ENCODE measurements around the gene H3-3A.

Gene H3-3A

DNA sequence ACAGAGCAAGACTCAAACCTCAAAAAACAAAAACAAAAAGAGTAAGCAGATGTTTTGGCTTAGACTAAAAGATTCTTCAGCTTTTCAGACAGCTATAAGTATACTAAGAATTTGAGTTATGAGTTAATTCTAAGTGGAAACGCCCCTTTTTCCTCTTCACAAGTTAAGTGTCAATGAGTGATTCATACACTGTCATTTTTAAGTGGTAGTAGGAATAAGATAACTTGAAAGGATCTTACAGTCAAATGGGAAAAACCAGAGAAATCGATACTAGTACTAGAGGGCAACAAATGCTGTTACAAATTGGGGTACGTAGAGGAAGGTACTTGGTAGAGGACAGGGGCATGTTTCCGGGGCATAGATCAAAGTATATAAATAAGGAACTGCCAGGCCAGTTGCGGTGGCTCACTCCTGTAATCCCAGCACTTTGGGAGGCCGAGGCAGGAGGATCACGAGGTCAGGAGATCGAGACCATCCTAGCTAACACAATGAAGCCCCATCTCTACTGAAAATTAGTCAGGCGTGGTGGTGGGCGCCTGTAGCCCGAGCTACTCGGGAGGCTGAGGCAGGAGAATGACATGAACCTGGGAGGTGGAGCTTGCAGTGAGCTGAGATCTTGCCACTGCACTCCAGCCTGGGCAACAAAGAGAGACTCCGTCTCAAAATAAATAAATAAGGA is 7.4 kb downstream of the H3-3A start:
- H3K4me3 ChIP-seq (ENCODE audit: severe bottlenecking) = no peak overlapping the region
- H3K36me3 ChIP-seq (ENCODE audit: low read depth) = peaks cover 71% of the 10 kb centered on the region
- no peak overlapping the region for H3K27ac ChIP-seq (ENCODE audit: poor library complexity, severe bottlenecking)
- TF ChIP-seq, protein P1, sequence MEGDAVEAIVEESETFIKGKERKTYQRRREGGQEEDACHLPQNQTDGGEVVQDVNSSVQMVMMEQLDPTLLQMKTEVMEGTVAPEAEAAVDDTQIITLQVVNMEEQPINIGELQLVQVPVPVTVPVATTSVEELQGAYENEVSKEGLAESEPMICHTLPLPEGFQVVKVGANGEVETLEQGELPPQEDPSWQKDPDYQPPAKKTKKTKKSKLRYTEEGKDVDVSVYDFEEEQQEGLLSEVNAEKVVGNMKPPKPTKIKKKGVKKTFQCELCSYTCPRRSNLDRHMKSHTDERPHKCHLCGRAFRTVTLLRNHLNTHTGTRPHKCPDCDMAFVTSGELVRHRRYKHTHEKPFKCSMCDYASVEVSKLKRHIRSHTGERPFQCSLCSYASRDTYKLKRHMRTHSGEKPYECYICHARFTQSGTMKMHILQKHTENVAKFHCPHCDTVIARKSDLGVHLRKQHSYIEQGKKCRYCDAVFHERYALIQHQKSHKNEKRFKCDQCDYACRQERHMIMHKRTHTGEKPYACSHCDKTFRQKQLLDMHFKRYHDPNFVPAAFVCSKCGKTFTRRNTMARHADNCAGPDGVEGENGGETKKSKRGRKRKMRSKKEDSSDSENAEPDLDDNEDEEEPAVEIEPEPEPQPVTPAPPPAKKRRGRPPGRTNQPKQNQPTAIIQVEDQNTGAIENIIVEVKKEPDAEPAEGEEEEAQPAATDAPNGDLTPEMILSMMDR (IDR thresholded peaks at IDR 0.05; ENCODE audit: poor library complexity, severe bottlenecking) = no peak
- H3K27me3 ChIP-seq (ENCODE audit: insufficient read depth, poor library complexity, severe bottlenecking) = no peaks in the 10 kb centered on the region
- no peak for ATAC-seq (ENCODE audit: low read depth)
- H3K4me1 ChIP-seq (ENCODE audit: insufficient read depth, poor library complexity, severe bottlenecking) = no peaks in the 10 kb centered on the region
- no peak for DNase-seq (ENCODE audit: low spot score)
- no peaks in the 10 kb centered on the region for H3K9me3 ChIP-seq (ENCODE audit: severe bottlenecking)

DNA sequence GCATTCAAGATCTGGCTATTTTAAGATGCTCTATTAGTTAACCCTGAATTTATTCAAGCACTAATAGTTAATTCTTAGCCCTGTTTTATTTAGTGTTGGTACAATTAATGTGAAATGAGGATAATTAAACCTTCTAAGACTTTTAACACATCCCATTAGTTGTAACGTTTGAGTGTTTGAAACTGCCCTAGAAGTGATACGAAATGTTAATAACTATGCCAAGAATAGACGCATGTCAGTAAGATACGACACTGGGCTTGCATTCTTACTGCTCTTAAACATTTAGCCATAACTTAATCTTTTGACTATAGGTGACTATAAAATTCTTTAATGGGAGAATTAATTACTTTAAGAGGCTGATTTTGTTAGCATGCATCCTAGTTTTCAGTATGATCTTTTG is 9.8 kb downstream of the H3-3A start:
- Histone ChIP-seq H3K27me3 (ENCODE audit: insufficient read depth, poor library complexity, severe bottlenecking) (no peaks in the 10 kb centered on the region), H3K27ac (ENCODE audit: poor library complexity, severe bottlenecking) (no peak overlapping the region), H3K4me3 (ENCODE audit: severe bottlenecking) (no peak overlapping the region), H3K4me1 (ENCODE audit: insufficient read depth, poor library complexity, severe bottlenecking) (no peaks in the 10 kb centered on the region), H3K9me3 (ENCODE audit: severe bottlenecking) (no peaks in the 10 kb centered on the region), H3K36me3 (ENCODE audit: low read depth) (peaks cover 47% of the 10 kb centered on the region)
- no peak for ATAC-seq (ENCODE audit: low read depth)
- DNase-seq (ENCODE audit: low spot score) = no peak
- TF ChIP-seq, protein P1 (IDR thresholded peaks at IDR 0.05; ENCODE audit: poor library complexity, severe bottlenecking) = no peak

DNA sequence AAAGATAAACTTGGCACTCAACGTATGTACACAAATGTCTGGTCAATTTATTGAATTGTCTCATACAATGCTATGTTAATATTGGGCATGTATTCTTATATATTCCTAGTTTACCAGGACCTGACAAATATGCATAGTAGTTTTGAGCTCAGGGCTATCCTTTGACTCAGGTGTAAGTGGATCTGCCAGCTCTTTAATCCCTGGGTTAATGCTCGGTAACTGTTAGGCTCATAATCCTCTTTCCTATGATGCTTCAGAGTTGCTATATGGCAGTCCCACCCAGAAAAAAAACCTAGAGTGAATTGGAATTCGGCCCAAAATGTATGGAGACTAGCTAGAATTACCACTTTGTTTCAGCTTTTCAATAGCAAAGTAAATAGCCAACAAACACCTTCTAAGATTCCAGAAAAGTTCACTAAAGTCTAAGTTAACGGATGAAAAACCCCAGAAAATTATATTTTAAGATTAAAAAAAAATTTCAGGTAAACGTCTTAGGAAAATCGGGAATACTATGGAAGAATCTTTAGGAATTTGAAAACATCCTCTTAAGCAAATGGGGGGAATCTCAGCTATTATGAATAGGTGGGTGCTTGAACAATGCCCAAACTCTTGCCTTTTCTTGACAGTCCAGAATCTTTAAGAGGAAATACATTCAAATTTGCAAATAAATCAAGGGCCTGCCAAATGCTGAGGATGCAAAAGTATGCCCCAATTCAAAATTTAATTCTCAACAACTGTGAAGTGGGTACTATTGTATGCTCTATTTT is 10.9 kb downstream of the H3-3A start:
- no peaks in the 10 kb centered on the region for H3K4me1 ChIP-seq (ENCODE audit: insufficient read depth, poor library complexity, severe bottlenecking)
- no peak for ATAC-seq (ENCODE audit: low read depth)
- H3K36me3 ChIP-seq (ENCODE audit: low read depth) = peaks cover 37% of the 10 kb centered on the region
- TF ChIP-seq, protein P1 (IDR thresholded peaks at IDR 0.05; ENCODE audit: poor library complexity, severe bottlenecking) = no peak
- H3K27me3 ChIP-seq (ENCODE audit: insufficient read depth, poor library complexity, severe bottlenecking) = no peaks in the 10 kb centered on the region
- H3K4me3 ChIP-seq (ENCODE audit: severe bottlenecking) = no peak overlapping the region
- H3K9me3 ChIP-seq (ENCODE audit: severe bottlenecking) = no peaks in the 10 kb centered on the region
- H3K27ac ChIP-seq (ENCODE audit: poor library complexity, severe bottlenecking) = no peak overlapping the region
- no peak for DNase-seq (ENCODE audit: low spot score)

DNA sequence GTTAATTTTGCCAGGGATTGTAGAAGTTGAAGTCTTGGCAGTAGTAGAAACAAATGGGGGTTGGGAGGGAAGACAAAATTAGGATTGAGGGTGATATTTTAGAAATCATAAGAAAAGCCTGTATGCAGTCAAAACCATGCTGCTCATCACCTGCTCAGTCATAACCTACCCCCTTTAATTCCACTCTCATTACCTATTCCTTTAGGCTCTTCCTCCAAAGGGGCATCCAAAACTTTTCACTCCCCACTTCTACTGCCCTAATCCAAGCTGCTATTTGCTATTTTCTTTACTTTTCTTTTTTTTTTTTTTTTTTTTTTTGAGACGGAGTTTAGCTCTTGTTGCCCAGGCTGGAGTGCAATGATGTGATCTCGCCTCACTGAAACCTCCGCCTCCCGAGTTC is 11.5 kb downstream of the H3-3A start:
- no peak overlapping the region for H3K4me3 ChIP-seq (ENCODE audit: severe bottlenecking)
- no peaks in the 10 kb centered on the region for H3K9me3 ChIP-seq (ENCODE audit: severe bottlenecking)
- TF ChIP-seq, protein P1 (IDR thresholded peaks at IDR 0.05; ENCODE audit: poor library complexity, severe bottlenecking) = no peak
- ATAC-seq (ENCODE audit: low read depth) (no peak), DNase-seq (ENCODE audit: low spot score) (no peak)
- H3K4me1 ChIP-seq (ENCODE audit: insufficient read depth, poor library complexity, severe bottlenecking) = no peaks in the 10 kb centered on the region
- H3K36me3 ChIP-seq (ENCODE audit: low read depth) = peaks cover 32% of the 10 kb centered on the region
- H3K27ac ChIP-seq (ENCODE audit: poor library complexity, severe bottlenecking) = no peak overlapping the region
- H3K27me3 ChIP-seq (ENCODE audit: insufficient read depth, poor library complexity, severe bottlenecking) = no peaks in the 10 kb centered on the region

DNA sequence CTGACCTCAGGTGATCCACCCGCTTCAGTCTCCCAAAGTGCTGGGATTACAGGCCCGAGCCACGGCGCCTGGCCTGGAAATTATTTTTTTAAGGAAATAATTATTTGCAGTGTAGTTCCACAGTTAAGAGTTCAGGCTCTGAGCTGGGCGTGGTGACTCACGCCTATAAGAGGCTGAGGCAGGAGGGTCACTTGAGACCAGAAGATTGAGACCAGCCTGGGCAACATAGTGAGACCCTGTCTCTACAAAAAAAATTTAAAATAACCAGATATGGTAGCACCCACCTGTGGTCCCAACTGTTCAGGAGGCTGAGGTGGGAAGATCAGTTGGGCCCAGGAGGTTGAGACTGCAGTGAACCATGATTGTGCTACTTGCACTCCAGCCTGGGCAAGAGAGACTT is 13.9 kb downstream of the H3-3A start:
- DNase-seq (ENCODE audit: low spot score) (no peak), ATAC-seq (ENCODE audit: low read depth) (no peak)
- no peaks in the 10 kb centered on the region for H3K4me1 ChIP-seq (ENCODE audit: insufficient read depth, poor library complexity, severe bottlenecking)
- TF ChIP-seq, protein P1 (IDR thresholded peaks at IDR 0.05; ENCODE audit: poor library complexity, severe bottlenecking) = no peak
- no peak overlapping the region for H3K4me3 ChIP-seq (ENCODE audit: severe bottlenecking)
- no peak overlapping the region for H3K27ac ChIP-seq (ENCODE audit: poor library complexity, severe bottlenecking)
- no peaks in the 10 kb centered on the region for H3K9me3 ChIP-seq (ENCODE audit: severe bottlenecking)
- peaks cover 11% of the 10 kb centered on the region for H3K36me3 ChIP-seq (ENCODE audit: low read depth)
- no peaks in the 10 kb centered on the region for H3K27me3 ChIP-seq (ENCODE audit: insufficient read depth, poor library complexity, severe bottlenecking)

Data from RWPE2 (cell line).